Effector CD8-positive, alpha-beta T cell (primary cell): ENCODE measurements around the gene FER1L5.
"Not testable (repeated sequence)": the region's sequence is repeated elsewhere in the genome, so short reads cannot be mapped to it uniquely, and the experiment has no call there.

Experiments used
- DNase-seq: peaks from one replicate; lab custom pipeline; 2025; lab: John Stamatoyannopoulos, UW

The FER1L5 gene

GRCh38 chr2:96636551-96637171 is 5.9 kb upstream of the FER1L5 start:
- no peak for DNase-seq

- DNase-seq = peak; percentile 68
These were observed 5.0 kb upstream of the FER1L5 start for GRCh38 chr2:96637385-96638143.

- DNase-seq = peak; percentile 80
These were observed 4.1 kb upstream of the FER1L5 start, which contains the start of gene KANSL3 for GRCh38 chr2:96638144-96639121. Gene KANSL3 (minus strand): TSS chr2:96638312. CDS start chr2:96637135, 1,177 bp downstream.

- no peak for DNase-seq
These were observed 5.1 kb downstream of the FER1L5 start for GRCh38 chr2:96647681-96648080.

GRCh38 chr2:96648306-96648930 is 5.9 kb downstream of the FER1L5 start:
- no peak for DNase-seq

- no peak for DNase-seq
These were observed 6.8 kb downstream of the FER1L5 start for GRCh38 chr2:96649342-96649741.

GRCh38 chr2:96651793-96652192 is 9.2 kb downstream of the FER1L5 start:
- no peak for DNase-seq

- DNase-seq = not testable (repeated sequence)
These were observed 12.2 kb downstream of the FER1L5 start for GRCh38 chr2:96654791-96655190.

GRCh38 chr2:96655526-96655925 is 13.0 kb downstream of the FER1L5 start:
- no peak for DNase-seq

GRCh38 chr2:96656540-96656939 is 14.0 kb downstream of the FER1L5 start:
- DNase-seq = no peak

GRCh38 chr2:96661324-96661723 is 18.8 kb downstream of the FER1L5 start:
- DNase-seq = no peak

- no peak for DNase-seq
These were observed 19.8 kb downstream of the FER1L5 start for GRCh38 chr2:96662360-96662759.

GRCh38 chr2:96663177-96663576 is 20.6 kb downstream of the FER1L5 start:
- DNase-seq = no peak

GRCh38 chr2:96663829-96664228 is 21.3 kb downstream of the FER1L5 start:
- DNase-seq = no peak

GRCh38 chr2:96664366-96664925 is 21.9 kb downstream of the FER1L5 start:
- no peak for DNase-seq

- no peak for DNase-seq
These were observed 22.6 kb downstream of the FER1L5 start for GRCh38 chr2:96665083-96665569.

- not testable (repeated sequence) for DNase-seq
These were observed 23.2 kb downstream of the FER1L5 start for GRCh38 chr2:96665717-96666116.

GRCh38 chr2:96668771-96669170 is 26.2 kb downstream of the FER1L5 start:
- DNase-seq = no peak

- no peak for DNase-seq
These were observed 27.1 kb downstream of the FER1L5 start for GRCh38 chr2:96669539-96670215.

GRCh38 chr2:96679848-96680247 is 37.3 kb downstream of the FER1L5 start:
- no peak for DNase-seq
